ENCODE data around the gene LDHD. TPM values are rescaled to one million over a fixed set of nuclear protein-coding genes. Genes with fewer than 3 reads are reported as not detected.

LDHD gene
- total and polyA plus RNA-seq, 2 of the 13 experiments (the other 11 are each of a cell fraction or from before 2014, with no cell fraction given) = 9.1 to 9.8 TPM

DNA sequence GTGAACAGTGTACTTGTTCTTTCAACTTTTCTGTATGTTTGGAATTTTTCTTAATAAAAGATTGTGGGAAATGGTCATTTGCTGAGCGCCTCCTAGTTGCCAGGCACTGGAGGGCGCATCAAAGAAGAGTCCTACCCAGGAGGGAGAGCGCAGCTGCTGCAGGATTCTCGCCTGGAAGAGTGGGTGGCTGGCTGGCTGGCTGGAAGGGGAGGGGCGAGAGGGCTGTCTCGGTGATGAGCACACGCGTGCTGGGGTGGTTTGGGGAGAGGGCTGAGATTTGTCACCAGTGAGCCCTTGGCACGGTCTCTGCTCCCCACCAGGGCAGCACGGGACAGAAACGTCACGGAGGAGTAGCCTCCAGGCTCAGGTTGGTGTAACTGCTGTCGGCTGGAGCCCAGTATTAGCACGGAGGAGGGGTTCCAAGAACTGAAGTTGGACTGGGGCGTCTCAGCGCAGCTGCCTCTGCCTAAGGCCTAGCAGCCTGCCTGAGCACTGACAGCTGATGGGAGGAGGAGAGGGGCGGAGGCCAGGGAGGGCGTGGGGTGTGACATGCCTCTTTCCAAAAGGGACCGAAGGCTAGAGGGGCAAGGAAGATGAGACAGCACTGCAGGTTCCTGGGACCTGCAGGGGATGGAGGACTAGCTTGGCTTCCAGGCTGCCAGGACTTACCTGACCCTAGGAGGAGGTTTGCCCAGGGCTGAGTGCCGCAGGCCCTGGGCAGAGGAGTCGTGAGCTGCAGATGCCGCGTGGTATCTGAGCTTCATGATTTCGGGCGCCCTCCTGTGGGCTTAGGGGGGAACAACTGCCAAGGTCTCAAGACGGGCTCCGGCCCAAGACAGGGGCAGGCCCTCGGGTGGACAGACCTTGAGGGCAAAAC lies 5.7 kb downstream of the LDHD start (continued):
- TF ChIP-seq ZNF781 (CRISPR knock-in tag; IDR thresholded peaks at IDR 0.05; ENCODE audit: borderline replicate concordance, not compliant biosample characterization) (peak; percentile 60), ZNF124 (CRISPR knock-in tag; IDR thresholded peaks at IDR 0.05) (peak; percentile 41; the same call in 1 of the 2 replicates), ZNF614 (CRISPR knock-in tag; IDR thresholded peaks at IDR 0.05; ENCODE audit: borderline replicate concordance) (peak; percentile 87; the same call in 1 of the 2 replicates), ZNF782 (CRISPR knock-in tag; IDR thresholded peaks at IDR 0.05; ENCODE audit: borderline replicate concordance) (0 out of 2 replicates have a peak, but pooled peaks have one; percentile 24), YY1 (IDR thresholded peaks at IDR 0.05; ENCODE audit: insufficient read depth, insufficient replicate concordance, low read depth, low read length) (peak; percentile 48), ZNF816 (CRISPR knock-in tag; IDR thresholded peaks at IDR 0.05; ENCODE audit: borderline replicate concordance) (0 out of 2 replicates have a peak, but pooled peaks have one; percentile 50), ZNF33A (CRISPR knock-in tag; IDR thresholded peaks at IDR 0.05; ENCODE audit: borderline replicate concordance) (no peak), ZBTB20 (CRISPR knock-in tag; IDR thresholded peaks at IDR 0.05; ENCODE audit: borderline replicate concordance, low read depth) (no peak; the same call in 1 of the 2 replicates), ZNF274 (CRISPR knock-in tag; IDR thresholded peaks at IDR 0.05) (no peak; the same call in 1 of the 2 replicates), TAF1 (CRISPR knock-in tag; IDR thresholded peaks at IDR 0.05) (peak; percentile 12; the same call in 1 of the 2 replicates)
- TF ChIP-seq, protein P1, sequence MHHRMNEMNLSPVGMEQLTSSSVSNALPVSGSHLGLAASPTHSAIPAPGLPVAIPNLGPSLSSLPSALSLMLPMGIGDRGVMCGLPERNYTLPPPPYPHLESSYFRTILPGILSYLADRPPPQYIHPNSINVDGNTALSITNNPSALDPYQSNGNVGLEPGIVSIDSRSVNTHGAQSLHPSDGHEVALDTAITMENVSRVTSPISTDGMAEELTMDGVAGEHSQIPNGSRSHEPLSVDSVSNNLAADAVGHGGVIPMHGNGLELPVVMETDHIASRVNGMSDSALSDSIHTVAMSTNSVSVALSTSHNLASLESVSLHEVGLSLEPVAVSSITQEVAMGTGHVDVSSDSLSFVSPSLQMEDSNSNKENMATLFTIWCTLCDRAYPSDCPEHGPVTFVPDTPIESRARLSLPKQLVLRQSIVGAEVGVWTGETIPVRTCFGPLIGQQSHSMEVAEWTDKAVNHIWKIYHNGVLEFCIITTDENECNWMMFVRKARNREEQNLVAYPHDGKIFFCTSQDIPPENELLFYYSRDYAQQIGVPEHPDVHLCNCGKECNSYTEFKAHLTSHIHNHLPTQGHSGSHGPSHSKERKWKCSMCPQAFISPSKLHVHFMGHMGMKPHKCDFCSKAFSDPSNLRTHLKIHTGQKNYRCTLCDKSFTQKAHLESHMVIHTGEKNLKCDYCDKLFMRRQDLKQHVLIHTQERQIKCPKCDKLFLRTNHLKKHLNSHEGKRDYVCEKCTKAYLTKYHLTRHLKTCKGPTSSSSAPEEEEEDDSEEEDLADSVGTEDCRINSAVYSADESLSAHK (CRISPR knock-in tag; IDR thresholded peaks at IDR 0.05; ENCODE audit: borderline replicate concordance) = no peak
- TF ChIP-seq, protein P2, sequence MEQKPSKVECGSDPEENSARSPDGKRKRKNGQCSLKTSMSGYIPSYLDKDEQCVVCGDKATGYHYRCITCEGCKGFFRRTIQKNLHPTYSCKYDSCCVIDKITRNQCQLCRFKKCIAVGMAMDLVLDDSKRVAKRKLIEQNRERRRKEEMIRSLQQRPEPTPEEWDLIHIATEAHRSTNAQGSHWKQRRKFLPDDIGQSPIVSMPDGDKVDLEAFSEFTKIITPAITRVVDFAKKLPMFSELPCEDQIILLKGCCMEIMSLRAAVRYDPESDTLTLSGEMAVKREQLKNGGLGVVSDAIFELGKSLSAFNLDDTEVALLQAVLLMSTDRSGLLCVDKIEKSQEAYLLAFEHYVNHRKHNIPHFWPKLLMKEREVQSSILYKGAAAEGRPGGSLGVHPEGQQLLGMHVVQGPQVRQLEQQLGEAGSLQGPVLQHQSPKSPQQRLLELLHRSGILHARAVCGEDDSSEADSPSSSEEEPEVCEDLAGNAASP (CRISPR knock-in tag; IDR thresholded peaks at IDR 0.05; ENCODE audit: borderline replicate concordance) = peak; percentile 70; the same call in 1 of the 2 replicates
- TF ChIP-seq, protein P3, sequence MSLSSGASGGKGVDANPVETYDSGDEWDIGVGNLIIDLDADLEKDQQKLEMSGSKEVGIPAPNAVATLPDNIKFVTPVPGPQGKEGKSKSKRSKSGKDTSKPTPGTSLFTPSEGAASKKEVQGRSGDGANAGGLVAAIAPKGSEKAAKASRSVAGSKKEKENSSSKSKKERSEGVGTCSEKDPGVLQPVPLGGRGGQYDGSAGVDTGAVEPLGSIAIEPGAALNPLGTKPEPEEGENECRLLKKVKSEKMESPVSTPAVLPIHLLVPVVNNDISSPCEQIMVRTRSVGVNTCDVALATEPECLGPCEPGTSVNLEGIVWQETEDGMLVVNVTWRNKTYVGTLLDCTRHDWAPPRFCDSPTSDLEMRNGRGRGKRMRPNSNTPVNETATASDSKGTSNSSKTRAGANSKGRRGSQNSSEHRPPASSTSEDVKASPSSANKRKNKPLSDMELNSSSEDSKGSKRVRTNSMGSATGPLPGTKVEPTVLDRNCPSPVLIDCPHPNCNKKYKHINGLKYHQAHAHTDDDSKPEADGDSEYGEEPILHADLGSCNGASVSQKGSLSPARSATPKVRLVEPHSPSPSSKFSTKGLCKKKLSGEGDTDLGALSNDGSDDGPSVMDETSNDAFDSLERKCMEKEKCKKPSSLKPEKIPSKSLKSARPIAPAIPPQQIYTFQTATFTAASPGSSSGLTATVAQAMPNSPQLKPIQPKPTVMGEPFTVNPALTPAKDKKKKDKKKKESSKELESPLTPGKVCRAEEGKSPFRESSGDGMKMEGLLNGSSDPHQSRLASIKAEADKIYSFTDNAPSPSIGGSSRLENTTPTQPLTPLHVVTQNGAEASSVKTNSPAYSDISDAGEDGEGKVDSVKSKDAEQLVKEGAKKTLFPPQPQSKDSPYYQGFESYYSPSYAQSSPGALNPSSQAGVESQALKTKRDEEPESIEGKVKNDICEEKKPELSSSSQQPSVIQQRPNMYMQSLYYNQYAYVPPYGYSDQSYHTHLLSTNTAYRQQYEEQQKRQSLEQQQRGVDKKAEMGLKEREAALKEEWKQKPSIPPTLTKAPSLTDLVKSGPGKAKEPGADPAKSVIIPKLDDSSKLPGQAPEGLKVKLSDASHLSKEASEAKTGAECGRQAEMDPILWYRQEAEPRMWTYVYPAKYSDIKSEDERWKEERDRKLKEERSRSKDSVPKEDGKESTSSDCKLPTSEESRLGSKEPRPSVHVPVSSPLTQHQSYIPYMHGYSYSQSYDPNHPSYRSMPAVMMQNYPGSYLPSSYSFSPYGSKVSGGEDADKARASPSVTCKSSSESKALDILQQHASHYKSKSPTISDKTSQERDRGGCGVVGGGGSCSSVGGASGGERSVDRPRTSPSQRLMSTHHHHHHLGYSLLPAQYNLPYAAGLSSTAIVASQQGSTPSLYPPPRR (CRISPR knock-in tag; IDR thresholded peaks at IDR 0.05; ENCODE audit: borderline replicate concordance) = peak; percentile 49; the same call in 1 of the 2 replicates
- TF ChIP-seq, protein P4, sequence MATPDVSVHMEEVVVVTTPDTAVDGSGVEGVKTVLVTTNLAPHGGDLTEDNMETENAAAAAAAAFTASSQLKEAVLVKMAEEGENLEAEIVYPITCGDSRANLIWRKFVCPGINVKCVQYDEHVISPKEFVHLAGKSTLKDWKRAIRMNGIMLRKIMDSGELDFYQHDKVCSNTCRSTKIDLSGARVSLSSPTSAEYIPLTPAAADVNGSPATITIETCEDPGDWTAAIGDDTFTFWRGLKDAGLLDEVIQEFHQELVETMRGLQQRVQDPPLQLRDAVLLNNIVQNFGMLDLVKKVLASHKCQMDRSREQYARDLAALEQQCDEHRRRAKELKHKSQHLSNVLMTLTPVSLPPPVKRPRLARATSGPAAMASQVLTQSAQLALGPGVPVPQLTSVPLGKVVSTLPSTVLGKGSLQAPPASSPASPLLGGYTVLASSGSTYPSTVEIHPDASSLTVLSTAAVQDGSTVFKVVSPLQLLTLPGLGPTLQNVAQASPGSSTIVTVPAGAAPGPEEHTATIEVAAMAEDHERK (CRISPR knock-in tag; IDR thresholded peaks at IDR 0.05; ENCODE audit: low read depth) = no peak
- TF ChIP-seq, protein P5, sequence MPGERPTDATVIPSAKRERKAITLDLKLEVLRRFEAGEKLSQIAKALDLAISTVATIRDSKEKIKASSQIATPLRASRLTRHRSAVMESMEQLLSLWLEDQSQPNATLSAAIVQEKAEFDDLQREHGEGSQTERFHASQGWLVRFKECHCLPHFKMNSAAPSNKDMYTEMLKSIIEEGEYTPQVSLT (CRISPR knock-in tag; IDR thresholded peaks at IDR 0.05; ENCODE audit: borderline replicate concordance, low read depth) = no peak
